ENCODE data around the gene BCKDK. TPM values are rescaled to one million over a fixed set of nuclear protein-coding genes. Genes with fewer than 3 reads are reported as not detected.
"Not testable (repeated sequence)": the region's sequence is repeated elsewhere in the genome, so short reads cannot be mapped to it uniquely, and the experiment has no call there.

Gene BCKDK
- total RNA-seq, 1 donor from 2014 or later = 38.8 TPM

DNA sequence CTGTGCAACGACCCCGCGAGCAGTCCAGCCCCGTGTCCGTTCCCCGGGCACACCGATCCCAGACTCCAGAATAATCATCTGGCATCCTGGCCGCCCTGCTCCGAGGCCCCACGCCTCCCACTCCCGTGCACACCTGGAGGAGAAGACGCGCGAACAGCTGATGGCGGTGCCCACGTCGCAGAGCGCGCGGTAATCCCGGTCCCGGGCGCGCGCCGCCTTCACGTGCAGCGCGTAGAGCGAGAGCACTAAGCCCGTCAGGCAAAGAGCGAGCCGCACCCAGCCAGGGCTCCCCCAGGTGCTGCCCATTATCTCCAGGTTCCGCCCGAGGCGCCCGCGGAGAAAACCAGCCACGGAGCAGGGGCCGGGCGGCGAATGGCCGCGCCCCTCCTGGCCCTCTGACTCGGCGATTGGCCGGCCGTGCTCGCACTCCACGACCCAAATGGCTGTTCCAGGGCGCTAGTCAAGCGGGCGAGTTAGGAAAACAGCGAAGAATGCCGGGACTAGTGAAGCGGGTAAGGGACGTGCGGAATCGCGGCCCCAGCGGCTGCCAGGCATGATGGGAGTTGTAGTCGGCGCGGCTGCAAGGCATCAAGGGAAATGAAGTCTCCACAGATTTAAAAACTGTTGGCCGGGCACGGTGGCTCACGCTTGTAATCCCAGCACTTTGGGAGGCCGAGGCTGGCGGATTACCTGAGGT is 13.6 kb upstream of the BCKDK start, which contains the start of gene VKORC1:
Gene VKORC1 (minus strand): TSS at position 374 of the 697 bp plus-strand sequence. CDS start 68 bp downstream, at position 306.
- Mint-ChIP-seq H3K27ac (ENCODE audit: unreplicated experiment) (peak within 1 kb of the TSS; percentile 94), H3K9me3 (ENCODE audit: unreplicated experiment) (no peaks in the 10 kb centered on the region), H3K36me3 (ENCODE audit: unreplicated experiment) (peaks cover 3% of the 10 kb centered on the region), H3K4me1 (ENCODE audit: unreplicated experiment) (peaks cover 28% of the 10 kb centered on the region), H3K27me3 (ENCODE audit: unreplicated experiment) (no peaks in the 10 kb centered on the region), H3K4me3 (ENCODE audit: unreplicated experiment) (peak within 1 kb of the TSS; percentile 95)
- no peak for TF ChIP-seq CTCF (IDR thresholded peaks at IDR 0.05)
- peak; percentile 97 for DNase-seq (ENCODE audit: extremely low spot score, unreplicated experiment)

- Mint-ChIP-seq H3K27me3 (ENCODE audit: unreplicated experiment) (no peaks in the 10 kb centered on the region), H3K4me3 (ENCODE audit: unreplicated experiment) (no peak overlapping the region), H3K27ac (ENCODE audit: unreplicated experiment) (no peak overlapping the region), H3K36me3 (ENCODE audit: unreplicated experiment) (no peaks in the 10 kb centered on the region), H3K4me1 (ENCODE audit: unreplicated experiment) (peaks cover 4% of the 10 kb centered on the region), H3K9me3 (ENCODE audit: unreplicated experiment) (no peaks in the 10 kb centered on the region)
- no peak for DNase-seq (ENCODE audit: extremely low spot score, unreplicated experiment)
- no peak for TF ChIP-seq CTCF (IDR thresholded peaks at IDR 0.05)
These were observed 8.1 kb upstream of the BCKDK start for GRCh38 chr16:31099860-31100638.

DNA sequence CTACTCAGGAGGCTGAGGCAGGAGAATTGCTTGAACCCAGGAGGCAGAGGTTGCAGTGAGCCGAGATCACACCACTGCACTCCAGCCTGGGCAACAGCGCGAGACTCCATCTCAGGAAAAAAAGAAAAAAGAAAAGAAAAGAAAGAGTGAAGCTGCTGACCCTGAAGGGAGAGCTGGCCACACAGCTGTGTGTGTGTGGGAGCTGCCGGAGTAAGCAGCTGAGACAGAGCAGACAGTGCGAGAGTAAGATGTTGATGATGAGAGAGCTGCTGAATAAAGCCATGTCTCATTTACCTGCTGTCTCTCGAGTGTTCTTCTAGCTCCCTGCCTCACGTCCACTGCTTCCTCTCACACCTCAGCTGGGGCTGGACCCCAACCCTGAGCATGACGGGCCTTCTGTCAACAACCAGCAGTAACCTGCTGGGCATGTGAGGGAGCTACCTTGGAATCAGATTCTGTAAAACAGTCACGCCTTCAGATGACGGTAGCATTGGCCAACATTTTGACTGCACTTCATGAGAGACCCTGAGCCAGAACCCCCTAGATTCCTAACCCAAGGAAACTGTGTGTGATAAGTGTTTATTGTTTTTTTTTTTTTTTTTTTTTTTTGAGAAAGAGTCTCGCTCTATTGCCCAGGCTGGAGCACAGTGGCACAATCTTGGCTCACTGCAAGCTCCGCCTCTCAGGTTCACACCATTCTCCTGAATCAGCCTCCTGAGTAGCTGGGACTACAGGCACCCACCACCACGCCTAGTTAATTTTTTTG is 7.1 kb upstream of the BCKDK start:
- H3K9me3 Mint-ChIP-seq (ENCODE audit: unreplicated experiment) = not testable (repeated sequence)

DNA sequence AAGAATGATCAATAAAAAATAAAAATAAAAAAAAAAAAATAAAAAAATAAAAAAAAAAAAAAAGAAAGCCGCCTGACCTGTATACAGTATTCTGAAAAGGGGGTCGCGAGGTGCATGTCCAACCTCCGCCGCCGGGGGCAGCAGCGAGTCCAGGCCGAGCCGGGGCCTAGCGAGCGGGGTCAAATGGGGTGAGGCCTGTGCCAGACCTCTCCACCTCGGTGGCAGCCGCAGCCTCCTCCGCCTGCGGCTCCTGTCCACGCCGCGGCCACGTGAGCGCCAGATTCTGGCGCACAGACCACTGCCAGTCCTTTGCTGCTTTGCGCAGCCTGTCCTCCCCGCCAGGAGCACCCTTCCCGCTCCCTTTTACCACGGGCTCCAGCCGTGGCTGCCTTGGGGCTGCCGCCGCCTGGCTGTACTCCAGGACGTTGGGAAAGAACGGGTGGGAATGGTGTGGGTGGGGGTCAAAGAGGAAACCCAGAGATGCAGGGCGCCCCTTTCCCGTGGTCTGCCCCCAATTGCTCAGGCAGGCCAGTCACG is 2.4 kb upstream of the BCKDK start:
- Mint-ChIP-seq H3K4me3 (ENCODE audit: unreplicated experiment) (no peak overlapping the region), H3K36me3 (ENCODE audit: unreplicated experiment) (peaks cover 6% of the 10 kb centered on the region), H3K4me1 (ENCODE audit: unreplicated experiment) (peaks cover 20% of the 10 kb centered on the region), H3K9me3 (ENCODE audit: unreplicated experiment) (no peaks in the 10 kb centered on the region), H3K27me3 (ENCODE audit: unreplicated experiment) (no peaks in the 10 kb centered on the region), H3K27ac (ENCODE audit: unreplicated experiment) (no peak overlapping the region)
- TF ChIP-seq CTCF (IDR thresholded peaks at IDR 0.05) = peak; percentile 78
- peak; percentile 92 for DNase-seq (ENCODE audit: extremely low spot score, unreplicated experiment)

More for the DNA sequence above, 7.1 kb upstream of the BCKDK start:
- DNase-seq (ENCODE audit: extremely low spot score, unreplicated experiment); H3K27me3 Mint-ChIP-seq (ENCODE audit: unreplicated experiment); H3K27ac Mint-ChIP-seq (ENCODE audit: unreplicated experiment); H3K4me1 Mint-ChIP-seq (ENCODE audit: unreplicated experiment); H3K4me3 Mint-ChIP-seq (ENCODE audit: unreplicated experiment); H3K36me3 Mint-ChIP-seq (ENCODE audit: unreplicated experiment): not testable (repeated sequence)

Measured in osteocyte (in vitro differentiated cells).